OCI-LY3 (cell line): ENCODE results near the gene VSX1.

Experiments used
- EZH2phosphoT487 ChIP-seq: fragments of 200-600 bp; shearing (Covaris generic); IDR thresholded peaks from 2 replicates; pipeline ENCODE4 v1.6.1; 2018; ENCODE audit warnings: antibody characterized with exemption, mixed run types, low read depth
- TF ChIP-seq, protein P1 (sequence below): fragments of 200-600, 300-600 bp; sonication (generic); IDR thresholded peaks from 2 replicates; pipeline ENCODE4 v1.5.1; 2014; ENCODE audit warnings: antibody characterized with exemption, low read length, low read depth

DNA sequence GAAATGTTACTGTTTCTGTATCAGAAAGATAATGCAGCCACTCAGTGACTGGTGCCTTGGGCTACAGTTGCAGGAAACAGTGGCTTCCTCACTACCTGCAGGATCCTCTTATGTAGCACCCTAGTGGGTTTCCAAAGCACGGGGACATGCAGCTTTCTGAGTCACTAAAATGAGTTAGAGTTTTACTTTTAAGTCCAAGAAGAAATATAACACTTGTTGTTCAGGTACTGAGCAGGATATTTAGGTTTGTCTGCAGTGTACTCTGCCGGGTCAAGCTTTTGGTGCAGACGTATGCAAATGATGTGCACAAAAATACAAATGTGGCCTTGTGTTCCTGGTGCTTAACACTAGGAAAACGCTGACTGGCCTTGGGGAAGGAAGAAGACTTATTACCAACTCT lies 46.0 kb downstream of the VSX1 start:
- TF ChIP-seq, protein P1, sequence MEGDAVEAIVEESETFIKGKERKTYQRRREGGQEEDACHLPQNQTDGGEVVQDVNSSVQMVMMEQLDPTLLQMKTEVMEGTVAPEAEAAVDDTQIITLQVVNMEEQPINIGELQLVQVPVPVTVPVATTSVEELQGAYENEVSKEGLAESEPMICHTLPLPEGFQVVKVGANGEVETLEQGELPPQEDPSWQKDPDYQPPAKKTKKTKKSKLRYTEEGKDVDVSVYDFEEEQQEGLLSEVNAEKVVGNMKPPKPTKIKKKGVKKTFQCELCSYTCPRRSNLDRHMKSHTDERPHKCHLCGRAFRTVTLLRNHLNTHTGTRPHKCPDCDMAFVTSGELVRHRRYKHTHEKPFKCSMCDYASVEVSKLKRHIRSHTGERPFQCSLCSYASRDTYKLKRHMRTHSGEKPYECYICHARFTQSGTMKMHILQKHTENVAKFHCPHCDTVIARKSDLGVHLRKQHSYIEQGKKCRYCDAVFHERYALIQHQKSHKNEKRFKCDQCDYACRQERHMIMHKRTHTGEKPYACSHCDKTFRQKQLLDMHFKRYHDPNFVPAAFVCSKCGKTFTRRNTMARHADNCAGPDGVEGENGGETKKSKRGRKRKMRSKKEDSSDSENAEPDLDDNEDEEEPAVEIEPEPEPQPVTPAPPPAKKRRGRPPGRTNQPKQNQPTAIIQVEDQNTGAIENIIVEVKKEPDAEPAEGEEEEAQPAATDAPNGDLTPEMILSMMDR = no peak
- TF ChIP-seq EZH2phosphoT487 = no peak
